ENCODE measurements around the gene TBC1D10B. TPM values are rescaled to one million over a fixed set of nuclear protein-coding genes. Genes with fewer than 3 reads are reported as not detected.

The TBC1D10B gene
- total RNA-seq, 4 donors from 2014 or later = 26.6 to 38.1 (median 33.5) TPM

DNA sequence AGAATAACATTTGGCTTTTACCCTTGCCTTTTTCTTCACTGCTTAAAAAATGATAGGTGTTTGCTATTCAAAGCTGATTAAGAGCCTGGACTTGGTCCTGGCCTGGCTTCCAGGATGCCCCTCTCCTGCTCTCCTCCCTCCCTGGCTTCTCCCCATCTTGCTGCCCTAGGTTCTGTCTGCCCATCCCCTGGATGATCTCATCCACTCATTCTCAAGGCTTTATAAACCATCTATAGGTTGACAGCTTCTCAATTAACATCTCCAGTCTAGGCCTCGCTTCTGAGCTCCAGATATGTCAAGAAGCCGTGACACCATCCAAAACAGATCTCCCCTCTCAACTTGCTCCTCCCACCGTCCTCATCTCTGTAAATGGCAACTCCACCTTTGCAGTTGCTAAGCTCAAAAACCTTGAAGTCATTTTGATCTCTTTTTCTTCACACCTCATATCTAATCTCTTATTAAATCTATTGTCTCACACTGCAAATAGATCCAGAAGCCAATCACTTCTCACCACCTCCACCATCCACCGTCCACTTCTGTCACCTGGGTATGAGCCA is 45.8 kb upstream of the TBC1D10B start:
- H3K27ac ChIP-seq = no peak overlapping the region
- peaks cover 4 to 5% of the 10 kb centered on the region in 2 donors for H3K4me1 ChIP-seq
- no peaks in the 10 kb centered on the region for H3K9me3 ChIP-seq
- H3K27me3 ChIP-seq = no peaks in the 10 kb centered on the region
- TF ChIP-seq, protein P1, sequence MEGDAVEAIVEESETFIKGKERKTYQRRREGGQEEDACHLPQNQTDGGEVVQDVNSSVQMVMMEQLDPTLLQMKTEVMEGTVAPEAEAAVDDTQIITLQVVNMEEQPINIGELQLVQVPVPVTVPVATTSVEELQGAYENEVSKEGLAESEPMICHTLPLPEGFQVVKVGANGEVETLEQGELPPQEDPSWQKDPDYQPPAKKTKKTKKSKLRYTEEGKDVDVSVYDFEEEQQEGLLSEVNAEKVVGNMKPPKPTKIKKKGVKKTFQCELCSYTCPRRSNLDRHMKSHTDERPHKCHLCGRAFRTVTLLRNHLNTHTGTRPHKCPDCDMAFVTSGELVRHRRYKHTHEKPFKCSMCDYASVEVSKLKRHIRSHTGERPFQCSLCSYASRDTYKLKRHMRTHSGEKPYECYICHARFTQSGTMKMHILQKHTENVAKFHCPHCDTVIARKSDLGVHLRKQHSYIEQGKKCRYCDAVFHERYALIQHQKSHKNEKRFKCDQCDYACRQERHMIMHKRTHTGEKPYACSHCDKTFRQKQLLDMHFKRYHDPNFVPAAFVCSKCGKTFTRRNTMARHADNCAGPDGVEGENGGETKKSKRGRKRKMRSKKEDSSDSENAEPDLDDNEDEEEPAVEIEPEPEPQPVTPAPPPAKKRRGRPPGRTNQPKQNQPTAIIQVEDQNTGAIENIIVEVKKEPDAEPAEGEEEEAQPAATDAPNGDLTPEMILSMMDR (IDR thresholded peaks at IDR 0.05) = no peak
- no peak for TF ChIP-seq POLR2A (IDR thresholded peaks at IDR 0.05)
- intact Hi-C loops (cut with DNase I) = no loop called here
- DNase-seq = no peak
- H3K4me3 ChIP-seq (replicated peaks in 1 of 3) = no peak overlapping the region
- no peaks in the 10 kb centered on the region for H3K36me3 ChIP-seq
- 97% methylated on average over 4 of the region's 4 CpGs for WGBS, 2 donors

DNA sequence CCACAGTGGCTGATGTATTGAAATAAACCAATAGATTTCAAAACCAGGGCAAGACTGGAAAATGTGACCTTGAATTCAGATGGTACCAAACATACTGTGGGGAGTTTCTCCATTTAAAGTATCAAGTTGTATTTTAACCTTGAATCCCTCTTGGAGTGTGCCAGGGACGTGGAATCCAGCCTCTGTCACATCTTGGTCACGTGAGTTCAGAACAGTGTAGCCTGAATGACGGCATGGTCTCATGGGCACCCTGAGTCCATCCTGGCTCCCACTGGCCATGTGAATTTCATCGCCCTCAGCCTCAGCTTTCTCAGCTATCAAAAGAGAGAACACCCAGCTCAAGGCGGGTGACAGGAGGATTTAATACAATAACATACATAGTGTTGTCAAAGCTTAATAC is 43.9 kb upstream of the TBC1D10B start:
- H3K4me3 ChIP-seq (replicated peaks in 1 of 3) = no peak overlapping the region
- no peak overlapping the region for H3K27ac ChIP-seq
- intact Hi-C loops (cut with DNase I) = no loop called here
- no peak for TF ChIP-seq POLR2A (IDR thresholded peaks at IDR 0.05)
- TF ChIP-seq, protein P1 (IDR thresholded peaks at IDR 0.05) = no peak
- no peak for DNase-seq
- 95 to 96% methylated on average over 5 of the region's 5 CpGs for WGBS, 2 donors
- H3K4me1 ChIP-seq = peaks cover 5 to 7% of the 10 kb centered on the region in 2 donors
- no peaks in the 10 kb centered on the region for H3K27me3 ChIP-seq
- no peaks in the 10 kb centered on the region for H3K36me3 ChIP-seq
- no peaks in the 10 kb centered on the region for H3K9me3 ChIP-seq

- peaks cover 6 to 9% of the 10 kb centered on the region in 2 donors for H3K4me1 ChIP-seq
- no peaks in the 10 kb centered on the region for H3K27me3 ChIP-seq
- no peaks in the 10 kb centered on the region for H3K9me3 ChIP-seq
- no peak for DNase-seq
- no peaks in the 10 kb centered on the region for H3K36me3 ChIP-seq
- TF ChIP-seq, protein P1 (IDR thresholded peaks at IDR 0.05) = no peak
- TF ChIP-seq POLR2A (IDR thresholded peaks at IDR 0.05) = no peak
- no peak overlapping the region for H3K4me3 ChIP-seq (replicated peaks in 1 of 3)
- 89 to 90% methylated on average over 6 of the region's 6 CpGs for WGBS, 2 donors
- H3K27ac ChIP-seq = no peak overlapping the region
- intact Hi-C loops (cut with DNase I) = no loop called here
These were observed 43.0 kb upstream of the TBC1D10B start for GRCh38 chr16:30413112-30413806.

- 45 to 47% methylated on average over 14 to 15 of the region's 15 CpGs for WGBS, 2 donors
- H3K27me3 ChIP-seq = no peaks in the 10 kb centered on the region
- peak overlapping the region in 2 of 3 donors; percentile 19 to 27 for H3K27ac ChIP-seq
- no peaks in the 10 kb centered on the region for H3K36me3 ChIP-seq
- DNase-seq = peak; percentile 88 to 93
- peaks cover 5 to 19% of the 10 kb centered on the region in 2 donors for H3K4me1 ChIP-seq
- TF ChIP-seq, protein P1 (IDR thresholded peaks at IDR 0.05) = peak; percentile 82 to 96 (median 91)
- no peak for TF ChIP-seq POLR2A (IDR thresholded peaks at IDR 0.05)
- H3K9me3 ChIP-seq = no peaks in the 10 kb centered on the region
- H3K4me3 ChIP-seq (replicated peaks in 1 of 3) = no peak overlapping the region
- intact Hi-C loops (cut with DNase I) = no loop called here
These were observed 39.1 kb upstream of the TBC1D10B start for GRCh38 chr16:30409125-30410060.
